H1 (cell line): Measurements from ENCODE around the gene SAMD4A. TPM values are rescaled to one million over a fixed set of nuclear protein-coding genes. Genes with fewer than 3 reads are reported as not detected.

ENCODE experiments used
- CTCF ChIA-PET: fragments of 300-600 bp; sonication (Branson Sonifier 250); formaldehyde crosslinking; loops from one replicate; lab custom pipeline; 2021; ENCODE audit not compliant: partially characterized antibody; lab: Charles Lee
- POLR2A ChIA-PET: fragments of 300-600 bp; sonication (Branson Sonifier 250); formaldehyde crosslinking; loops from one replicate; lab custom pipeline; 2021; ENCODE audit warnings: inconsistent platforms; ENCODE audit not compliant: partially characterized antibody; lab: Charles Lee
- DNase-seq, 2 experiments: peaks; one replicate each; pipeline versions ENCODE4 v3.0.0 to v3.0.0-alpha.2; 2010 to 2022; ENCODE audit warnings: low spot score in 2 of 2, low read depth in 1 of 2, mixed read lengths in 1 of 2
- FAIRE-seq: peaks from 2 replicates; lab custom pipeline; 2011; peaks lifted over from hg19 to GRCh38; lab: Jason Lieb, UNC
- H2AFZ ChIP-seq: 2 replicates; pipeline ENCODE4 v1.8.1; 2012; ENCODE audit warnings: low read length, inconsistent platforms
- H2AK5ac ChIP-seq: 2 replicates; pipeline ENCODE4 v1.6.1; 2013; ENCODE audit warnings: low read depth, low read length
- H2BK120ac ChIP-seq: replicated peaks from 2 replicates; pipeline ENCODE3; 2013; ENCODE audit warnings: low read depth, low read length, inconsistent platforms
- H2BK12ac ChIP-seq: 2 replicates; pipeline ENCODE4 v1.6.1; 2013; ENCODE audit warnings: low read depth, low read length
- H2BK15ac ChIP-seq: 2 replicates; pipeline ENCODE4 v1.6.1; 2013; ENCODE audit warnings: low read length
- H2BK20ac ChIP-seq: 2 replicates; pipeline ENCODE4 v1.6.1; 2013; ENCODE audit warnings: low read length
- H2BK5ac ChIP-seq: 2 replicates; pipeline ENCODE4 v1.6.1; 2013; ENCODE audit warnings: low read depth, low read length
- H3K14ac ChIP-seq: 2 replicates; pipeline ENCODE4 v1.6.1; 2013; ENCODE audit warnings: inconsistent platforms; ENCODE audit not compliant: insufficient read length
- H3K18ac ChIP-seq: 2 replicates; pipeline ENCODE4 v1.6.1; 2013; ENCODE audit warnings: low read length; ENCODE audit errors: extremely low read depth
- H3K23ac ChIP-seq: 2 replicates; pipeline ENCODE4 v1.6.1; 2013; ENCODE audit warnings: inconsistent platforms; ENCODE audit not compliant: insufficient read length
- H3K23me2 ChIP-seq: 2 replicates; pipeline ENCODE4 v1.6.1; 2013; ENCODE audit warnings: low read depth, low read length
- H3K27ac ChIP-seq: 2 replicates; pipeline ENCODE4 v1.6.1; 2011; ENCODE audit warnings: low read depth, low read length, inconsistent platforms
- H3K27me3 ChIP-seq, 4 experiments: replicated peaks in 1 of 4; 1 replicate in 1 of 4; 2 replicates in 3 of 4; pipeline versions ENCODE4 v1.6.1 to v1.8.1; 2011 to 2013; ENCODE audit warnings: low read length in 3 of 4, mild to moderate bottlenecking in 3 of 4, inconsistent platforms in 2 of 4, mixed read lengths in 2 of 4, moderate library complexity in 1 of 4; ENCODE audit not compliant: control insufficient read depth in 3 of 4, insufficient read depth in 3 of 4; ENCODE audit errors: extremely low read depth in 1 of 4
- H3K36me3 ChIP-seq, 4 experiments: 2 replicates each; pipeline versions ENCODE4 v1.6.1 to v1.8.1; 2011 to 2013; ENCODE audit warnings: mild to moderate bottlenecking in 4 of 4, low read length in 3 of 4, moderate library complexity in 2 of 4, control low read depth in 1 of 4, inconsistent platforms in 1 of 4; ENCODE audit not compliant: insufficient read depth in 4 of 4, control insufficient read depth in 2 of 4
- H3K4ac ChIP-seq: replicated peaks from 2 replicates; pipeline ENCODE3; 2013; ENCODE audit warnings: low read length, low read depth, mixed read lengths, inconsistent platforms; ENCODE audit not compliant: insufficient read length
- H3K4me1 ChIP-seq, 4 experiments: replicated peaks in 1 of 4; 1 replicate in 1 of 4; 2 replicates in 3 of 4; pipeline versions ENCODE4 v1.6.1 to v1.8.1; 2011 to 2013; ENCODE audit warnings: low read length in 3 of 4, inconsistent platforms in 2 of 4, mixed read lengths in 1 of 4; ENCODE audit not compliant: insufficient read depth in 4 of 4, control insufficient read depth in 3 of 4
- H3K4me2 ChIP-seq, 2 experiments: 2 replicates each; pipeline versions ENCODE4 v1.6.1 to v1.8.1; 2011 to 2013; ENCODE audit warnings: low read depth in 2 of 2, low read length in 2 of 2, control low read depth in 1 of 2, inconsistent platforms in 1 of 2, mild to moderate bottlenecking in 1 of 2; ENCODE audit not compliant: insufficient read depth in 1 of 2
- H3K4me3 ChIP-seq, 4 experiments: fragments of 200-600, 300-600 bp in 1 of 4; sonication (generic), shearing (Covaris generic), sonication (Bioruptor Twin) in 1 of 4; 2 replicates each; pipeline versions ENCODE4 v1.5.1 to v1.8.1; 2011 to 2016; ENCODE audit warnings: low read length in 4 of 4, low read depth in 3 of 4, control low read depth in 2 of 4, inconsistent platforms in 2 of 4, mild to moderate bottlenecking in 2 of 4, mixed read lengths in 1 of 4, moderate library complexity in 1 of 4; ENCODE audit not compliant: insufficient read depth in 2 of 4; ENCODE audit errors: extremely low read depth in 1 of 4
- H3K56ac ChIP-seq: replicated peaks from 2 replicates; pipeline ENCODE3; 2013; ENCODE audit warnings: low read depth, mild to moderate bottlenecking, mixed read lengths, low read length, inconsistent platforms; ENCODE audit not compliant: insufficient read length
- H3K79me1 ChIP-seq: 2 replicates; pipeline ENCODE4 v1.6.1; 2013; ENCODE audit warnings: low read depth, low read length, control low read depth
- H3K79me2 ChIP-seq, 2 experiments: 2 replicates each; pipeline versions ENCODE4 v1.6.1 to v1.8.1; 2012 to 2013; ENCODE audit warnings: low read length in 2 of 2, mild to moderate bottlenecking in 2 of 2, inconsistent platforms in 1 of 2; ENCODE audit not compliant: insufficient read depth in 2 of 2, control insufficient read depth in 1 of 2
- H3K9ac ChIP-seq, 4 experiments: replicated peaks in 1 of 4; 1 replicate in 1 of 4; 2 replicates in 3 of 4; pipeline versions ENCODE4 v1.6.1 to v1.8.1; 2011 to 2013; ENCODE audit warnings: low read depth in 3 of 4, low read length in 3 of 4, control low read depth in 2 of 4, mild to moderate bottlenecking in 2 of 4, moderate library complexity in 2 of 4, inconsistent platforms in 1 of 4; ENCODE audit errors: extremely low read depth in 1 of 4
- H3K9me3 ChIP-seq, 2 experiments: 2 replicates each; pipeline versions ENCODE4 v1.6.1 to v1.8.1; 2012 to 2013; ENCODE audit warnings: mild to moderate bottlenecking in 2 of 2, moderate library complexity in 2 of 2, control low read depth in 1 of 2, inconsistent platforms in 1 of 2, low read depth in 1 of 2, low read length in 1 of 2, mixed read lengths in 1 of 2; ENCODE audit not compliant: insufficient read depth in 2 of 2
- H4K20me1 ChIP-seq, 2 experiments: replicated peaks in 1 of 2; 2 replicates each; pipeline versions ENCODE3 to v1.8.1; 2011 to 2013; ENCODE audit warnings: inconsistent platforms in 2 of 2, low read length in 2 of 2, mild to moderate bottlenecking in 1 of 2; ENCODE audit not compliant: insufficient read depth in 2 of 2, control insufficient read depth in 1 of 2
- H4K5ac ChIP-seq: 2 replicates; pipeline ENCODE4 v1.6.1; 2013; ENCODE audit warnings: low read length, low read depth, mixed read lengths, inconsistent platforms; ENCODE audit not compliant: insufficient read length
- H4K8ac ChIP-seq: 2 replicates; pipeline ENCODE4 v1.8.0; 2013; ENCODE audit warnings: mild to moderate bottlenecking, moderate library complexity, low read length, inconsistent platforms; ENCODE audit not compliant: insufficient read depth; ENCODE audit errors: extremely low read depth
- H4K91ac ChIP-seq: replicated peaks from 2 replicates; pipeline ENCODE3; 2013; ENCODE audit warnings: low read length, mixed read lengths, inconsistent platforms; ENCODE audit not compliant: insufficient read length
- CBX5 ChIP-seq: fragments of 300-800, 300-1000 bp; sonication (generic); IDR thresholded peaks from 2 replicates; pipeline ENCODE4 v1.7.1; 2016; ENCODE audit warnings: antibody characterized with exemption, low read length, low read depth
- CBX8 ChIP-seq: fragments of 300-800, 300-1000 bp; sonication (generic); IDR thresholded peaks from 2 replicates; pipeline ENCODE4 v1.7.1; 2016; ENCODE audit warnings: low read depth, low read length, borderline replicate concordance
- KDM1A ChIP-seq: fragments of 200-600, 300-600 bp; sonication (generic); IDR thresholded peaks from 2 replicates; pipeline ENCODE4 v1.7.1; 2016; ENCODE audit warnings: mild to moderate bottlenecking, low read length, borderline replicate concordance
- KDM5A ChIP-seq: fragments of 200-600 bp; IDR thresholded peaks from 2 replicates; pipeline ENCODE4 v1.7.1; 2012; ENCODE audit warnings: mild to moderate bottlenecking, low read length, inconsistent platforms, mixed read lengths
- MAFK ChIP-seq: IDR thresholded peaks from 2 replicates; pipeline ENCODE4 v1.6.1; 2012; ENCODE audit warnings: low read depth, mild to moderate bottlenecking, improper control_type of control experiment, low read length
- NANOG ChIP-seq: IDR thresholded peaks from 2 replicates; pipeline ENCODE4 v1.6.1; 2011; ENCODE audit warnings: low read length, low read depth, mild to moderate bottlenecking, inconsistent platforms; ENCODE audit not compliant: insufficient read depth, poor library complexity, severe bottlenecking
- PHF8 ChIP-seq: fragments of 200-600 bp; sonication (generic); conservative IDR thresholded peaks from 2 replicates; pipeline ENCODE4 v1.7.1; 2012; ENCODE audit warnings: low read depth, mild to moderate bottlenecking, inconsistent platforms, low read length, moderate library complexity
- POU5F1 ChIP-seq: IDR thresholded peaks from 2 replicates; pipeline ENCODE4 v1.6.1; 2011; ENCODE audit warnings: low read depth, mild to moderate bottlenecking, low read length, moderate library complexity
- RNF2 ChIP-seq: fragments of 200-900, 300-1000 bp; sonication (generic); IDR thresholded peaks from 2 replicates; pipeline ENCODE4 v1.7.1; 2016; ENCODE audit warnings: borderline replicate concordance, low read depth, mild to moderate bottlenecking, antibody characterized with exemption, low read length; ENCODE audit not compliant: poor library complexity, severe bottlenecking; ENCODE audit errors: missing control alignments
- SAP30 ChIP-seq: fragments of 300-600 bp; sonication (generic); IDR thresholded peaks from 2 replicates; pipeline ENCODE4 v1.7.1; 2012; ENCODE audit warnings: low read length, moderate library complexity, mild to moderate bottlenecking, inconsistent platforms; ENCODE audit not compliant: insufficient read depth, insufficient replicate concordance
- SRF ChIP-seq: IDR thresholded peaks from 2 replicates; pipeline ENCODE4 v1.6.1; 2011; ENCODE audit warnings: mild to moderate bottlenecking, low read depth, low read length, moderate library complexity
- TCF12 ChIP-seq: IDR thresholded peaks from 2 replicates; pipeline ENCODE4 v1.6.1; 2011; ENCODE audit warnings: low read depth, mild to moderate bottlenecking, low read length
- TEAD4 ChIP-seq: IDR thresholded peaks from 2 replicates; pipeline ENCODE4 v1.6.1; 2012; ENCODE audit warnings: low read depth, low read length, inconsistent platforms, mixed read lengths
- ZNF274 ChIP-seq: IDR thresholded peaks from 2 replicates; pipeline ENCODE4 v1.7.0; 2012; ENCODE audit warnings: low read length, borderline replicate concordance; ENCODE audit errors: extremely low read depth
- WGBS, 2 experiments: shearing (Covaris generic) in 1 of 2; methylation state at CpG; one replicate each; pipeline versions ENCODE4 v1.1.6 to v1.1.7; 2013 to 2015; ENCODE audit warnings: low lambda C conversion rate in 2 of 2, mixed read lengths in 2 of 2, inconsistent platforms in 1 of 2, low coverage in 1 of 2, missing lambda C conversion rate in 1 of 2; ENCODE audit not compliant: insufficient replicate concordance in 2 of 2, insufficient coverage in 1 of 2, insufficient read length in 1 of 2; ENCODE audit errors: extremely low coverage in 1 of 2, missing lambda C conversion rate in 1 of 2; 5-methylcytosine and 5-hydroxymethylcytosine counted together
- polyA plus RNA-seq, 7 experiments: library from polyadenylated mRNA; depleted of rRNA in 3 of 7; stranded (reverse) in 5 of 7; unstranded in 2 of 7; fragments of >200 nt in 5 of 7; fragments of 200-250 nt in 2 of 7; gene quantifications; 1 replicate in 5 of 7; 2 replicates in 1 of 7; 4 replicates in 1 of 7; pipeline versions ENCODE4 v1.2.1 to v1.2.3, GENCODE V29; 2011 to 2013; ENCODE audit warnings: missing spikeins in 2 of 7, mixed read lengths in 2 of 7
- total RNA-seq: library from RNA; stranded (reverse); fragmentation: NEBNext Ultra II Directional; extraction: Animal tissue kit (Norgen Biotek cat#: 25700); gene quantifications from 2 replicates; pipeline ENCODE4 v1.2.1, GENCODE V29; 2021

The SAMD4A gene
- total and polyA plus RNA-seq, 2 of the 8 experiments (the other 6 are each of a cell fraction or from before 2014, with no cell fraction given) = 2.4 to 12.3 TPM

DNA sequence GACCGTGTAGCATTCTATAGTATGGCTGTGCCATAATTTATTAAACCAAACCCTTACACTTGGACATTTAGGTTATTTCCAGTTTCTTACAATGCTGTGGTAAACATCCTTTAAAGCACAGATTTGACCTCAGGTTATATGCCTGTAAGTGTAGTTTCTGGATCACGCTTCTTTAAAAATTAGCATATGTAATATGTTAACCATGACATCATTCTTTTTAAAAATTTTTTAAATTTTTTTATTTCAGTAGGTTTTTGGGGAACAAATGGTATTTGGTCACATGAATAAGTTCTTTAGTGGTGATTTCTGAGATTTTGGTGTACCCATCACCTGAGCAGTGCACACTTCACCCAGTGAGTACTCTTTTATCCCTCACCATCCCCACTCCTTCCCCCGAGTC lies 18.3 kb downstream of the SAMD4A start:
- Histone ChIP-seq H2BK5ac (no peak overlapping the region), H4K5ac (no peak overlapping the region), H3K4me3 (no peak overlapping the region), H4K91ac (no peak overlapping the region), H4K20me1 (no peaks in the 10 kb centered on the region), H2AFZ (no peak overlapping the region), H3K4me1 (no peaks in the 10 kb centered on the region), H3K4me2 (no peak overlapping the region), H3K36me3 (no peaks in the 10 kb centered on the region), H3K9me3 (no peaks in the 10 kb centered on the region), H3K9ac (no peak overlapping the region), H3K79me1 (no peaks in the 10 kb centered on the region; the same call in 1 of the 2 replicates), H3K79me2 (peaks cover 0 to 8% of the 10 kb centered on the region in 2 experiments; a peak in 2 of 4 replicates), H3K27me3 (no peaks in the 10 kb centered on the region), H3K14ac (no peak overlapping the region), H3K4ac (no peak overlapping the region), H3K27ac (no peak overlapping the region), H2BK120ac (no peak overlapping the region), H2BK15ac (no peak overlapping the region), H4K8ac (no peak overlapping the region), H3K18ac (no peak overlapping the region), H3K23ac (no peak overlapping the region), H2BK12ac (no peak overlapping the region), H3K56ac (no peak overlapping the region), H2BK20ac (no peak overlapping the region), H3K23me2 (no peaks in the 10 kb centered on the region), H2AK5ac (no peak overlapping the region)
- ChIA-PET POLR2A (no interaction called here), CTCF (no interaction called here)
- WGBS, 2 experiments = 91% methylated on average over 3 of the region's 3 CpGs; no CpG with 5 or more reads in 1 of the 2 experiments
- FAIRE-seq = no peak
- no peak for DNase-seq
- no peak for TF ChIP-seq KDM5A
- no peak for TF ChIP-seq PHF8
- TF ChIP-seq RNF2 = no peak
- TF ChIP-seq SAP30 = no peak
- TF ChIP-seq ZNF274 = no peak
- no peak for TF ChIP-seq MAFK
- no peak for TF ChIP-seq TCF12
- TF ChIP-seq POU5F1 = no peak
- TF ChIP-seq TEAD4 = no peak
- TF ChIP-seq CBX8 = no peak
- no peak for TF ChIP-seq SRF
- no peak for TF ChIP-seq CBX5
- no peak for TF ChIP-seq KDM1A
- no peak for TF ChIP-seq NANOG
